ENCODE measurements around the gene WDR37.
"Not testable (repeated sequence)": the region's sequence is repeated elsewhere in the genome, so short reads cannot be mapped to it uniquely, and the experiment has no call there.

DNA sequence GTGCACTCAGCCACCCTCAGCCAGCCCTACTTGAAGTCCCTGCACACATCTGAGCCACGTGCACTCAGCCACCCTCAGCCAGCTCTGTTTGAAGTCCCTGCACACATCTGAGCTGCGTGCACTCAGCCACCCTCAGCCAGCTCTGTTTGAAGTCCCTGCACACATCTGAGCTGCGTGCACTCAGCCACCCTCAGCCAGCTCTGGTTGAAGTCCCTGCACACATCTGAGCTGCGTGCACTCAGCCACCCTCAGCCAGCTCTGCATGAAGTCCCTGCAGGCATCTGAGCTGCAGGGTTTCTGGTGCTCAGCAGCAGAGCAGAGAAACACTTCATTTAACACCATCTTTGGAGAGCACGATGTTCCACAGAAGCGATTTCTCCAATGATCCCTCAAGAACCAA lies 62.1 kb downstream of the WDR37 start:
- not testable (repeated sequence) for TF ChIP-seq CBX2 (IDR thresholded peaks at IDR 0.05; ENCODE audit: borderline replicate concordance, low read depth); CTCF (IDR thresholded peaks at IDR 0.05); ELK1 (IDR thresholded peaks at IDR 0.05; ENCODE audit: low read depth, low read length); ZC3H11A (IDR thresholded peaks at IDR 0.05)
